ENCODE results near the gene SMG6.

Gene SMG6

DNA sequence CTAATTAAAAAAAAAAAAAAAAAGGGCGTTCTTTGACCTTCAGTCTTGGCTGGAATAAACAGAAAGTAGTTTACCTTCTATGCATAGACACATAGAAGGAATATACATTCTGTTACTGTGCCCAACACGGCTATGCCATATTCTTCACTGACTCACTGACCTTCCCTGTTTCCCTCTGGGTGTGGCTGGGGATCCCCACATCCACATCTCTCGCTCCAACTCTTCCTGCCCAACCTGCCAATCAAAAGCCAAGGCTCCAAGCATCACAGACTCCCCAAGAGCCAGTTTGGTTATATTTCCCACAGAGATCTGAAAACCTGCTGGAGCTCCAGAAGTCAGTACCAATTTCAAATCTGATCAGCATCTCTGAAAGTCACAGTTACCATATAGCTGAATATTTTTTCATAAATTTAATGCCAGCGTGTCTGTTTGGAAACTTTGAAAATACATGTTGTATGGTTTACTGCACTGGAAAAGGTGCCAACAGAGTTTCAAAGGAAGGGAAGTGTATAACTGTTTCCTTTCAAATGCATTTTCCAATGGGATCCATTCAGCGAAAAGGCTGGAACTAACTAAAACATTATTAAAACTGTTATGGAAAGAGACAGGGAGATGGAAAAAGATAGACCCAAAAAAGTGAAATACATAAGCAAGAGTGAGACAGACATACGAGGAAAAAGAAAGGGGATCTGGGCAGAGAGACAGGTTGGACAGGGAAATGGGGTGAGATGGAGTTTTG, 91.8 kb downstream of the SMG6 start:
- no peak overlapping the region for H3K4me2 ChIP-seq (ENCODE audit: low read depth, low read length, poor library complexity, severe bottlenecking)
- no peak overlapping the region for H3K27ac ChIP-seq (ENCODE audit: low read depth, low read length)
- no peaks in the 10 kb centered on the region for H3K79me2 ChIP-seq (ENCODE audit: insufficient read depth, low read length)
- no peak overlapping the region for H3K4me3 ChIP-seq (ENCODE audit: insufficient read depth, low read length, poor library complexity, severe bottlenecking)
- peaks cover 10% of the 10 kb centered on the region; the same call in 1 of the 2 replicates for H3F3A ChIP-seq (ENCODE audit: insufficient read depth)
- no peaks in the 10 kb centered on the region for H3K27me3 ChIP-seq (ENCODE audit: low read length)
- no peak overlapping the region for H3K9ac ChIP-seq (ENCODE audit: low read length)
- H3K9me2 ChIP-seq (replicated peaks; ENCODE audit: insufficient read depth, low read length), result no peaks in the 10 kb centered on the region
- no peaks in the 10 kb centered on the region for H4K20me1 ChIP-seq (ENCODE audit: low read depth, low read length)
- H3K36me3 ChIP-seq (ENCODE audit: low read length), result 0 out of 2 replicates have a peak, but pooled peaks cover 3% of the 10 kb centered on the region
- TF ChIP-seq EZH2phosphoT487 (conservative IDR thresholded peaks at IDR 0.05; ENCODE audit: low read length), result no peak
- TF ChIP-seq, protein P1, sequence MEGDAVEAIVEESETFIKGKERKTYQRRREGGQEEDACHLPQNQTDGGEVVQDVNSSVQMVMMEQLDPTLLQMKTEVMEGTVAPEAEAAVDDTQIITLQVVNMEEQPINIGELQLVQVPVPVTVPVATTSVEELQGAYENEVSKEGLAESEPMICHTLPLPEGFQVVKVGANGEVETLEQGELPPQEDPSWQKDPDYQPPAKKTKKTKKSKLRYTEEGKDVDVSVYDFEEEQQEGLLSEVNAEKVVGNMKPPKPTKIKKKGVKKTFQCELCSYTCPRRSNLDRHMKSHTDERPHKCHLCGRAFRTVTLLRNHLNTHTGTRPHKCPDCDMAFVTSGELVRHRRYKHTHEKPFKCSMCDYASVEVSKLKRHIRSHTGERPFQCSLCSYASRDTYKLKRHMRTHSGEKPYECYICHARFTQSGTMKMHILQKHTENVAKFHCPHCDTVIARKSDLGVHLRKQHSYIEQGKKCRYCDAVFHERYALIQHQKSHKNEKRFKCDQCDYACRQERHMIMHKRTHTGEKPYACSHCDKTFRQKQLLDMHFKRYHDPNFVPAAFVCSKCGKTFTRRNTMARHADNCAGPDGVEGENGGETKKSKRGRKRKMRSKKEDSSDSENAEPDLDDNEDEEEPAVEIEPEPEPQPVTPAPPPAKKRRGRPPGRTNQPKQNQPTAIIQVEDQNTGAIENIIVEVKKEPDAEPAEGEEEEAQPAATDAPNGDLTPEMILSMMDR (IDR thresholded peaks at IDR 0.05; ENCODE audit: insufficient read depth, low read length, poor library complexity, severe bottlenecking), result no peak
- no peak overlapping the region for H2AFZ ChIP-seq (ENCODE audit: low read depth, low read length, severe bottlenecking)
- H3K9me3 ChIP-seq (ENCODE audit: insufficient read depth, low read length), result no peaks in the 10 kb centered on the region

DNA sequence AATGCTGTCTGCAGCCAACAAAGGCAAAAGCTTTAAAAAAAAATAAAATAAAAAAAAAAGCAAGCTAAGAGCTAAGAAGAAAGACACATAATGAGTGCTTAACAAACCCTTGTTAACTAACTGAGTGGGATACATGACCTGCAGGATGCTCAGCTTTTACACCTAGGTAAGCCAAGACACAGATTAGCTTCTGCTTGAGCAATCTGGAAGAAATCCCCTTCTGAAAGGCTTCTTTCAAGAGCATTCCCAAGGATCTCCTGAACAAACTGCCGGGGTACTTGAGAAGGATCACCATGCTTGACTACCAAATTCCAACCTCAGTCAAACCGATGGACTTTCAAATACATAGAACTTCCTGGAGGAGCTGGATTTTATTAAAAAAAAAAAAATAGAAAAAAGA, 92.9 kb downstream of the SMG6 start:
- no peak overlapping the region for H3K9ac ChIP-seq (ENCODE audit: low read length)
- H4K20me1 ChIP-seq (ENCODE audit: low read depth, low read length), result no peaks in the 10 kb centered on the region
- H3K9me2 ChIP-seq (replicated peaks; ENCODE audit: insufficient read depth, low read length), result no peaks in the 10 kb centered on the region
- H3F3A ChIP-seq (ENCODE audit: insufficient read depth), result peaks cover 6% of the 10 kb centered on the region; the same call in 1 of the 2 replicates
- no peaks in the 10 kb centered on the region for H3K27me3 ChIP-seq (ENCODE audit: low read length)
- H3K36me3 ChIP-seq (ENCODE audit: low read length), result no peaks in the 10 kb centered on the region
- TF ChIP-seq, protein P1 (IDR thresholded peaks at IDR 0.05; ENCODE audit: insufficient read depth, low read length, poor library complexity, severe bottlenecking), result no peak
- TF ChIP-seq EZH2phosphoT487 (conservative IDR thresholded peaks at IDR 0.05; ENCODE audit: low read length), result no peak
- H3K79me2 ChIP-seq (ENCODE audit: insufficient read depth, low read length), result no peaks in the 10 kb centered on the region
- no peak overlapping the region for H2AFZ ChIP-seq (ENCODE audit: low read depth, low read length, severe bottlenecking)
- H3K4me2 ChIP-seq (ENCODE audit: low read depth, low read length, poor library complexity, severe bottlenecking), result no peak overlapping the region
- no peak overlapping the region for H3K27ac ChIP-seq (ENCODE audit: low read depth, low read length)
- no peaks in the 10 kb centered on the region for H3K9me3 ChIP-seq (ENCODE audit: insufficient read depth, low read length)
- H3K4me3 ChIP-seq (ENCODE audit: insufficient read depth, low read length, poor library complexity, severe bottlenecking), result no peak overlapping the region

DNA sequence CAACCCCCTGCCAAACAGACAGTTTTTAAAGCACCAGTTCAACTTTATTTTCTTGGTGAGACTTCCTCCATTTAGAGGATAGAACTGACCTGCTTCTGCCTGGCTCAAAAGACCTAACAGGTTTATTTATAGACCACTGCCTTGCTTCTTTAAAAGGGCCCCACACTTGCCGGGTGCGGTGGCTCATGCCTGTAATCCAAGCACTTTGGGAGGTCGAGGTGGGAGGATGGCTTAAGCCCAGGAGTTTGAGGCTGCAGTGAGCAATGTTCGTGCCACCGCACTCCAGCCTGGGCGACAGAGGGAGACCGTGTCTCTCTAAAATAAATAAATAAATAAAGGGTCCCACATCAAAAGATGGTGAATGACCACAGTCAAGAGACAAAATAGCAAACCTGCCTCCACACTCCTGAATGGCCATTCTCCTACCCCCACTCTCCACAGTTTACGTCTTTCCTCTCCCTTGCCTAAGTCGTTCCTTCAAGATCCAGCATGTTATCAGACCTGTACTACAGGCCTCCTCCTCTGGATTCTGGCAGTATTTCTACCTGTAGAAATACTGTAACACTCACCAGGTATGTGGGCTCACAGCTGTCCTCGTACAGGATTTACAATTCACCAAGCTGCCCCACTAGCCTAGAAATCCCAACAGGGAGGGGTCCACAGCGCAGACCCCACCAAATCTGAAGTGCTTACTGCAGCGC, 95.6 kb downstream of the SMG6 start:
- Histone ChIP-seq H3K9ac (ENCODE audit: low read length) (no peak overlapping the region), H3K79me2 (ENCODE audit: insufficient read depth, low read length) (no peaks in the 10 kb centered on the region), H2AFZ (ENCODE audit: low read depth, low read length, severe bottlenecking) (no peak overlapping the region), H3F3A (ENCODE audit: insufficient read depth) (no peaks in the 10 kb centered on the region), H3K4me3 (ENCODE audit: insufficient read depth, low read length, poor library complexity, severe bottlenecking) (no peak overlapping the region), H3K36me3 (ENCODE audit: low read length) (no peaks in the 10 kb centered on the region), H3K9me3 (ENCODE audit: insufficient read depth, low read length) (no peaks in the 10 kb centered on the region), H3K9me2 (replicated peaks; ENCODE audit: insufficient read depth, low read length) (no peaks in the 10 kb centered on the region), H3K27me3 (ENCODE audit: low read length) (no peaks in the 10 kb centered on the region), H3K4me2 (ENCODE audit: low read depth, low read length, poor library complexity, severe bottlenecking) (no peak overlapping the region), H3K27ac (ENCODE audit: low read depth, low read length) (no peak overlapping the region), H4K20me1 (ENCODE audit: low read depth, low read length) (no peaks in the 10 kb centered on the region)
- no peak for TF ChIP-seq EZH2phosphoT487 (conservative IDR thresholded peaks at IDR 0.05; ENCODE audit: low read length)
- TF ChIP-seq, protein P1 (IDR thresholded peaks at IDR 0.05; ENCODE audit: insufficient read depth, low read length, poor library complexity, severe bottlenecking), result no peak
